Activated CD4-positive, alpha-beta memory T cell treated with anti-CD3 and anti-CD28 coated beads for 36 hours (primary cell): ENCODE results near the gene TALDO1. TPM values are rescaled to one million over a fixed set of nuclear protein-coding genes. Genes with fewer than 3 reads are reported as not detected.

Source experiments
- CTCF ChIA-PET: fragments of 350-600 bp; sonication (Branson Sonifier 250); formaldehyde crosslinking; loops from one replicate; lab custom pipeline; 2021; ENCODE audit warnings: antibody characterized with exemption, inconsistent platforms; lab: Charles Lee
- POLR2A ChIA-PET: fragments of 350-600 bp; sonication (Branson Sonifier 250); formaldehyde crosslinking; loops from one replicate; lab custom pipeline; 2021; ENCODE audit warnings: antibody characterized with exemption; lab: Charles Lee
- DNase-seq: peaks from one replicate; pipeline ENCODE4 v3.0.0-alpha.2; 2020
- H3K27ac Mint-ChIP-seq: one replicate; pipeline ENCODE4 v1.8.0; 2021; ENCODE audit warnings: mixed read lengths
- H3K27me3 Mint-ChIP-seq: one replicate; pipeline ENCODE4 v1.8.0; 2021; ENCODE audit warnings: mixed read lengths
- H3K36me3 Mint-ChIP-seq: one replicate; pipeline ENCODE4 v1.8.0; 2021; ENCODE audit warnings: mixed read lengths
- H3K4me1 Mint-ChIP-seq: one replicate; pipeline ENCODE4 v1.8.0; 2021; ENCODE audit warnings: low read depth, mixed read lengths
- H3K4me3 Mint-ChIP-seq: one replicate; pipeline ENCODE4 v1.8.0; 2021; ENCODE audit warnings: mild to moderate bottlenecking, mixed read lengths
- H3K9me3 Mint-ChIP-seq: one replicate; pipeline ENCODE4 v1.8.0; 2021; ENCODE audit warnings: mixed read lengths
- intact Hi-C: fragments of 100-400 bp; cut with micrococcal nuclease; formaldehyde crosslinking; loops from one replicate; pipeline ENCODE4 v1.15.1; 2023
- total RNA-seq, 2 experiments: library from RNA; stranded (reverse); gene quantifications; one replicate each; pipeline ENCODE4 v1.2.3, GENCODE V29; 2021

The TALDO1 gene
- total RNA-seq: 100 to 1,000 TPM; 284 to 296 TPM

DNA sequence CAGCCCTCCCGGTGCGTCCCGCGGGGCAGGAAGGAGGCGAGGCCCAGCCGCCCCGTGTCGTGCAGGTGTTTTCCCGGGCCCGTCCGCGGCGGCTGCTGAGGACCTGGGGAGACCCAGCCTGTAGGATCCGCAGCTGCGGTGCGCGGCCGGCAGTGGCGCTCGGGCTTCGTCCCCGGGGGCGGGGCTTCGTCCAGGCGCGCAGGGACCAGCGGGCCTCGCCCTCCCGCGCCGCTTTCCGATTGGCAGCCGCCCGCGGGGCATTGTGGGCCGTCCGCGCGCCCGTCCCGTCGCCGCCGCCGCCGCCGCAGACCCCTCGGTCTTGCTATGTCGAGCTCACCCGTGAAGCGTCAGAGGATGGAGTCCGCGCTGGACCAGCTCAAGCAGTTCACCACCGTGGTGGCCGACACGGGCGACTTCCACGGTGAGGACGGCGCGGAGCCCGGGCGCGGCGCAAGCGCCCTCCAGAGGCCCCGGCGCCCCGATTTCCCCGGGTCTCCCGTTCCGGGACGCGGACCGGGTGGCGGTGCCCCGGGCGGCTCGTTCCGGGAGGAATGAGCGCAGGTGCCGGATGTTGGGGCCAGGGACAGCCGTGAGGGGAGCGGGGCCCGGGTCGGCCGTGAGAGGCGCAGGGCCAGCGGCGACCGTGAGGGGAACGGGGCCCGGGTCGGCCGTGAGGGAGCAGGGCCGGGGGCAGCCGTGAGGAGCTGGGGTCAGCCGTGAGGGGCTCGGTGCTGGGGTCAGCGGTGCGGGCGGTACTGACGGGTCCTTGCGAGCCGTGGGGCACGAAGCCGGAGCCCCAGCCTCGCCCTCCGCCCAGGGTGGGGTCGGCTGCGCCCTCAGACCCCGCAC lies at the start of gene TALDO1:
TALDO1 (plus strand) TSS at position 307 of the 849 bp plus-strand sequence; CDS start at position 325, 18 bp downstream.
- H3K4me3 Mint-ChIP-seq: peak within 1 kb of the TSS; percentile 81
- H3K27ac Mint-ChIP-seq: peak within 1 kb of the TSS; percentile 54
- peak; percentile 92 for DNase-seq
- CTCF ChIA-PET: interaction anchor here (0.8 to 3.6 kb wide), 5 partner anchors 12 to 193 kb away, joined by 3 to 16 read pairs (median 5); no protein-coding TSS in a partner anchor
- POLR2A ChIA-PET: interaction anchor here (0.5 to 2.9 kb wide), 9 partner anchors 9 to 220 kb away, joined by 3 to 13 read pairs (median 4); no protein-coding TSS in a partner anchor
- intact Hi-C loops: loop anchor here (1.0 to 2.0 kb wide), 3 partner anchors 21 to 52 kb away; partner anchors contain the start of genes DEAF1 and TMEM80
- H3K36me3 Mint-ChIP-seq: peaks cover 3% of the 10 kb centered on the region
- no peaks in the 10 kb centered on the region for H3K27me3 Mint-ChIP-seq
- H3K4me1 Mint-ChIP-seq: peaks cover 17% of the 10 kb centered on the region
- no peaks in the 10 kb centered on the region for H3K9me3 Mint-ChIP-seq

GRCh38 chr11:697811-698311 lies 49.4 kb upstream of the TALDO1 start:
- POLR2A ChIA-PET: no interaction called here
- Mint-ChIP-seq H3K27me3 (no peaks in the 10 kb centered on the region), H3K36me3 (peaks cover 4% of the 10 kb centered on the region), H3K9me3 (no peaks in the 10 kb centered on the region), H3K4me3 (peak overlapping the region; percentile 9), H3K27ac (peak overlapping the region; percentile 18), H3K4me1 (peaks cover 30% of the 10 kb centered on the region)
- no peak for DNase-seq
- CTCF ChIA-PET: interaction anchor here (0.9 to 4.0 kb wide), 7 partner anchors 8 to 179 kb away, joined by 3 to 44 read pairs (median 4); no protein-coding TSS in a partner anchor
- intact Hi-C loops: loop anchor here (5.0 kb wide), 1 partner anchor 161 kb away; the partner anchor contains the start of genes HRAS and LRRC56

- Mint-ChIP-seq H3K4me3 (no peak overlapping the region), H3K36me3 (peaks cover under 1% of the 10 kb centered on the region), H3K27ac (no peak overlapping the region), H3K4me1 (peaks cover 22% of the 10 kb centered on the region), H3K27me3 (no peaks in the 10 kb centered on the region), H3K9me3 (no peaks in the 10 kb centered on the region)
- intact Hi-C loops: loop anchor here (5.0 kb wide), 1 partner anchor 161 kb away; the partner anchor contains the start of genes HRAS and LRRC56
- no peak for DNase-seq
- ChIA-PET POLR2A (no interaction called here), CTCF (interaction anchor here (1.2 to 4.0 kb wide), 3 partner anchors 25 to 144 kb away, joined by 3 to 44 read pairs (median 4); no protein-coding TSS in a partner anchor)
These were observed 48.7 kb upstream of the TALDO1 start for GRCh38 chr11:698493-699115.

GRCh38 chr11:699116-699508 lies 48.2 kb upstream of the TALDO1 start:
- Mint-ChIP-seq H3K4me3 (no peak overlapping the region), H3K9me3 (no peaks in the 10 kb centered on the region), H3K27me3 (no peaks in the 10 kb centered on the region), H3K4me1 (peaks cover 20% of the 10 kb centered on the region), H3K27ac (no peak overlapping the region), H3K36me3 (no peaks in the 10 kb centered on the region)
- no peak for DNase-seq
- POLR2A ChIA-PET: no interaction called here
- CTCF ChIA-PET: interaction anchor here (1.7 kb wide), 1 partner anchor 144 kb away, joined by 4 read pairs; no protein-coding TSS in a partner anchor
- intact Hi-C loops: loop anchor here (5.0 kb wide), 1 partner anchor 162 kb away; the partner anchor contains the start of genes HRAS and LRRC56

DNA sequence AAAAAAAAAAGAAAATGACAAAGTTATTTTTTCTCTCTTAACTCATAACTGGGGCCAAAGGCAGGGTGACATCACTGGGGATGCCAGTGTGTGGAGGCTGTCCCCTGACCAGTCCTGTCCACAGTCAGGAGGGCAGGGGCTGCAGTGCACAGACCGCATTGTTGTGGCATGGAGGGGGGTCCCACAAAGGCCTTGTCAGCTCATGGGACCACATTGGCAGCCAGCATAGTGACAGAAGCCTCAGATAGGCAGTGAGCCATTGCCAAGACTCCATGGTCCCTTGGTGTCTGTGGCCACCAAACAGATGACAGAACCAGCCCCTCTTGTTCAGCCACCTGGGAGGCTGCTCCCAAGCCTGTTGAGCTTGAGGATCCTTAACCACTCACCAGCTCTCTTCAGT lies 47.5 kb upstream of the TALDO1 start:
- Mint-ChIP-seq H3K36me3 (no peaks in the 10 kb centered on the region), H3K27me3 (no peaks in the 10 kb centered on the region), H3K4me1 (peaks cover 20% of the 10 kb centered on the region), H3K4me3 (no peak overlapping the region), H3K27ac (no peak overlapping the region), H3K9me3 (no peaks in the 10 kb centered on the region)
- intact Hi-C loops: loop anchor here (5.0 kb wide), 1 partner anchor 162 kb away; the partner anchor contains the start of genes HRAS and LRRC56
- DNase-seq: no peak
- ChIA-PET CTCF (no interaction called here), POLR2A (no interaction called here)

- Mint-ChIP-seq H3K36me3 (no peaks in the 10 kb centered on the region), H3K4me1 (peaks cover 19% of the 10 kb centered on the region), H3K27me3 (peaks cover 4% of the 10 kb centered on the region), H3K9me3 (no peaks in the 10 kb centered on the region), H3K27ac (no peak overlapping the region), H3K4me3 (no peak overlapping the region)
- CTCF ChIA-PET: no interaction called here
- intact Hi-C loops: no loop called here
- no peak for DNase-seq
- POLR2A ChIA-PET: no interaction called here
These were observed 45.4 kb upstream of the TALDO1 start for GRCh38 chr11:701741-702461.

- CTCF ChIA-PET: interaction anchor here (0.9 to 2.2 kb wide), 2 partner anchors 23 to 41 kb away, joined by 3 to 7 read pairs; no protein-coding TSS in a partner anchor
- H3K4me3 Mint-ChIP-seq: no peak overlapping the region
- POLR2A ChIA-PET: no interaction called here
- peaks cover 11% of the 10 kb centered on the region for H3K4me1 Mint-ChIP-seq
- DNase-seq: no peak
- no peak overlapping the region for H3K27ac Mint-ChIP-seq
- no peaks in the 10 kb centered on the region for H3K9me3 Mint-ChIP-seq
- intact Hi-C loops: no loop called here
- no peaks in the 10 kb centered on the region for H3K36me3 Mint-ChIP-seq
- H3K27me3 Mint-ChIP-seq: peaks cover 9% of the 10 kb centered on the region
These were observed 44.5 kb upstream of the TALDO1 start for GRCh38 chr11:702462-703461.

DNA sequence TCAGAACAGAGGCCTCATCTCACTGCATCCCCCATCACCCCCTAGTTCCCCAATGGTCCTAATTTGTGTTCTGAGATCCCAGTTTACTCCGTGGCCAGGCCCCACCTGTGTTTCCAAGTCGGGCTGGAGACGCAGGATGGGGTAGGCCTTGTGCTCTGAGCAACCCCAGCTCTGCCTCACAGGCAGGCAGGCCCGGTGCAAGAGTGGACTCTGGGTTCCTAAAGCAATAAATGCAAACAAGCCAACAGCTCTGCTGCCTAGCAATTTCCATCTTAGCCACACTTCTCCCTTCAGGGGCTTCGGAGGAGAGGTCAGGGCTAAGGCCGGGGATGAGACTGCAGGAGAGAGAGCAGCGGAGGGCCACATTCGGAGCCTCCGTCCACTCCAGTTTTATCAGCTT lies 43.8 kb upstream of the TALDO1 start:
- Mint-ChIP-seq H3K36me3 (no peaks in the 10 kb centered on the region), H3K27ac (no peak overlapping the region), H3K9me3 (no peaks in the 10 kb centered on the region), H3K27me3 (peaks cover 12% of the 10 kb centered on the region), H3K4me3 (no peak overlapping the region), H3K4me1 (peaks cover 5% of the 10 kb centered on the region)
- no peak for DNase-seq
- intact Hi-C loops: no loop called here
- CTCF ChIA-PET: interaction anchor here (0.9 to 2.2 kb wide), 3 partner anchors 8 to 41 kb away, joined by 3 to 7 read pairs (median 4); partner anchors contain the start of genes DEAF1 and TMEM80
- POLR2A ChIA-PET: no interaction called here

- ChIA-PET CTCF (interaction anchor here (1.2 to 2.2 kb wide), 2 partner anchors 9 to 22 kb away, joined by 4 to 7 read pairs; partner anchors contain the start of genes DEAF1 and TMEM80), POLR2A (no interaction called here)
- intact Hi-C loops: no loop called here
- no peak overlapping the region for H3K27ac Mint-ChIP-seq
- no peaks in the 10 kb centered on the region for H3K9me3 Mint-ChIP-seq
- peaks cover 12% of the 10 kb centered on the region for H3K27me3 Mint-ChIP-seq
- DNase-seq: no peak
- H3K36me3 Mint-ChIP-seq: no peaks in the 10 kb centered on the region
- H3K4me3 Mint-ChIP-seq: no peak overlapping the region
- peaks cover 5% of the 10 kb centered on the region for H3K4me1 Mint-ChIP-seq
These were observed 43.0 kb upstream of the TALDO1 start for GRCh38 chr11:704228-704674.
